GM10266 (cell line): Measurements from ENCODE around the gene RGS7.

Experiments
- DNase-seq: peaks from one replicate; pipeline ENCODE4 v3.0.0; 2012; ENCODE audit errors: extremely low spot score
- TF ChIP-seq, protein P1 (sequence below): IDR thresholded peaks from 2 replicates; pipeline ENCODE4 v1.5.1; 2012; ENCODE audit warnings: mild to moderate bottlenecking, low read depth; ENCODE audit not compliant: control insufficient read depth, insufficient read depth; ENCODE audit errors: missing control alignments

Gene RGS7

GRCh38 chr1:241356519-241357365, at the start of gene RGS7:
Gene RGS7, minus strand, starts transcription at chr1:241357205.
- TF ChIP-seq, protein P1, sequence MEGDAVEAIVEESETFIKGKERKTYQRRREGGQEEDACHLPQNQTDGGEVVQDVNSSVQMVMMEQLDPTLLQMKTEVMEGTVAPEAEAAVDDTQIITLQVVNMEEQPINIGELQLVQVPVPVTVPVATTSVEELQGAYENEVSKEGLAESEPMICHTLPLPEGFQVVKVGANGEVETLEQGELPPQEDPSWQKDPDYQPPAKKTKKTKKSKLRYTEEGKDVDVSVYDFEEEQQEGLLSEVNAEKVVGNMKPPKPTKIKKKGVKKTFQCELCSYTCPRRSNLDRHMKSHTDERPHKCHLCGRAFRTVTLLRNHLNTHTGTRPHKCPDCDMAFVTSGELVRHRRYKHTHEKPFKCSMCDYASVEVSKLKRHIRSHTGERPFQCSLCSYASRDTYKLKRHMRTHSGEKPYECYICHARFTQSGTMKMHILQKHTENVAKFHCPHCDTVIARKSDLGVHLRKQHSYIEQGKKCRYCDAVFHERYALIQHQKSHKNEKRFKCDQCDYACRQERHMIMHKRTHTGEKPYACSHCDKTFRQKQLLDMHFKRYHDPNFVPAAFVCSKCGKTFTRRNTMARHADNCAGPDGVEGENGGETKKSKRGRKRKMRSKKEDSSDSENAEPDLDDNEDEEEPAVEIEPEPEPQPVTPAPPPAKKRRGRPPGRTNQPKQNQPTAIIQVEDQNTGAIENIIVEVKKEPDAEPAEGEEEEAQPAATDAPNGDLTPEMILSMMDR: no peak
- DNase-seq: peak; percentile 54

DNA sequence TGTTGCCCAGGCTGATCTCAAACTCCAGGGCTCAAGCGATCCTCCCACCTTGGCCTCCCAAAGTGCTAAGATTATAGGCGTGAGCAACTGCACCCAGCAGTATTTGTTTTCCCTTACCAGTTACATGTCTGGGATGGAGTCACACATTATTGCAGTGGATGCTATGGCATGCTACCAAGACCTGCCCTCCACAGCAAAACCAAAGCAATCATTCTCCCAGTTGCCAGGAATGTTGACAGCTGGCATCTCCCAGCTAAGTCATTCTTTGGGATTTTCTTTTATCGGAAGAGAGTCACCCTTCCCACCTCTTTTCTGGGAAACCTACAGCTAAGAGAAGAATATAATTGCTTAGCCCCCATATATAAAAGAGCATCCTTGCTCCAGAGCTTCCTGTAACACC, 49.4 kb upstream of the RGS7 start:
- TF ChIP-seq, protein P1: no peak
- no peak for DNase-seq

GRCh38 chr1:241401156-241401555, 44.2 kb upstream of the RGS7 start:
- no peak for DNase-seq
- TF ChIP-seq, protein P1: no peak

GRCh38 chr1:241396747-241397681, 40.0 kb upstream of the RGS7 start:
- TF ChIP-seq, protein P1: no peak
- no peak for DNase-seq

DNA sequence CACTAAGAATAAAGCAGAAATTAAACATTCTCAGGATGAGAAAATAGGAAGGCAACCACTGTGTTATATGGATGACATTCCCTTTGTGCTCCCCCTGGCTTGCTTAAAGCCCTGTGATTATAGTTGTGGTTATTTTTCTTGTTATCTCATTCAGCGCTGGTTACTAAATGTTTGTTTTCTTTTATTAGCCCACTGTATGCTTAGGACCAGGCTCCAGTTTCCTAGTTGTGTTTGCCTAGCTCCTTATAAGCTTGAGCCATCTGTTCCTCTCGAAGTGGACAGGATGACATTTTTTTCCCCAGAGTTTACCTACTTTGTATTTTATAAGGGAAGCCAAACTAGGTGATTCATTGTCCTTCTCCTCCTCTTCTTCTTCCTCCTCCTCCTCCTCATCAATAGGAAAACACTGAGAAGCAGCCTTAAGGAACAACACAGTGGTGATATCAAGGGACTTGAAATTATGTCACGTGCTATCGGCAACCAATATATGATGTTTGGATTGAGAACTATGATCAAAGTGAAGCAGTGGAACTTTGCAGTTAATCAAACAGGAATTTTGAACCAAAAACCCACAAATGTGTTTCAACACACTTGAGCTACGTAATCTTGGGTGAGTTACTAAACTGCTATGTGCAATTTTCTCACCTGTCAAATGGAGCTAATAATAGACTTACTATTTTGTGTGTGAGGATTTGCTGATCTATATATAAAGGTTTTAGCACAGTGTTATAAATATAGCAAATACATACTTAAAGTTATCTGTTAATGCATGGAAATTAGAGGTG, 35.1 kb upstream of the RGS7 start:
- TF ChIP-seq, protein P1: no peak
- DNase-seq: no peak

- DNase-seq: no peak
- TF ChIP-seq, protein P1: no peak
Observed at GRCh38 chr1:241390526-241390925, 33.5 kb upstream of the RGS7 start.
